OCI-LY1 (cell line): ENCODE data around the gene GPR63.

Experiments used
- CTCF ChIP-seq: fragments of 200-600 bp; sonication (generic), shearing (Covaris generic); IDR thresholded peaks from 2 replicates; pipeline ENCODE4 v1.5.1; 2017; ENCODE audit warnings: mild to moderate bottlenecking, antibody characterized with exemption, low read length, moderate library complexity, mixed read lengths
- EZH2 ChIP-seq: fragments of 200-600 bp; sonication (generic), shearing (Covaris generic); IDR thresholded peaks from 2 replicates; pipeline ENCODE4 v1.8.0; 2017; ENCODE audit warnings: borderline replicate concordance, mixed run types, mild to moderate bottlenecking, antibody characterized with exemption, low read length, moderate library complexity, mixed read lengths

- TF ChIP-seq EZH2 (no peak), CTCF (no peak)
Observed at GRCh38 chr6:96865055-96865405, 27.8 kb upstream of the GPR63 start.
